Activated CD4-positive, CD25-positive, alpha-beta regulatory T cell treated with anti-CD3 and anti-CD28 coated beads, Interleukin-2, amount 50 U/mL, for 16 hours (primary cell): ENCODE results near the gene TRIP6.
"Not testable (repeated sequence)": the region's sequence is repeated elsewhere in the genome, so short reads cannot be mapped to it uniquely, and the experiment has no call there.

Experiments
- DNase-seq: peaks from one replicate; pipeline ENCODE4 v3.0.0-alpha.2; 2020; ENCODE audit warnings: low read depth, low spot score

TRIP6 gene

DNA sequence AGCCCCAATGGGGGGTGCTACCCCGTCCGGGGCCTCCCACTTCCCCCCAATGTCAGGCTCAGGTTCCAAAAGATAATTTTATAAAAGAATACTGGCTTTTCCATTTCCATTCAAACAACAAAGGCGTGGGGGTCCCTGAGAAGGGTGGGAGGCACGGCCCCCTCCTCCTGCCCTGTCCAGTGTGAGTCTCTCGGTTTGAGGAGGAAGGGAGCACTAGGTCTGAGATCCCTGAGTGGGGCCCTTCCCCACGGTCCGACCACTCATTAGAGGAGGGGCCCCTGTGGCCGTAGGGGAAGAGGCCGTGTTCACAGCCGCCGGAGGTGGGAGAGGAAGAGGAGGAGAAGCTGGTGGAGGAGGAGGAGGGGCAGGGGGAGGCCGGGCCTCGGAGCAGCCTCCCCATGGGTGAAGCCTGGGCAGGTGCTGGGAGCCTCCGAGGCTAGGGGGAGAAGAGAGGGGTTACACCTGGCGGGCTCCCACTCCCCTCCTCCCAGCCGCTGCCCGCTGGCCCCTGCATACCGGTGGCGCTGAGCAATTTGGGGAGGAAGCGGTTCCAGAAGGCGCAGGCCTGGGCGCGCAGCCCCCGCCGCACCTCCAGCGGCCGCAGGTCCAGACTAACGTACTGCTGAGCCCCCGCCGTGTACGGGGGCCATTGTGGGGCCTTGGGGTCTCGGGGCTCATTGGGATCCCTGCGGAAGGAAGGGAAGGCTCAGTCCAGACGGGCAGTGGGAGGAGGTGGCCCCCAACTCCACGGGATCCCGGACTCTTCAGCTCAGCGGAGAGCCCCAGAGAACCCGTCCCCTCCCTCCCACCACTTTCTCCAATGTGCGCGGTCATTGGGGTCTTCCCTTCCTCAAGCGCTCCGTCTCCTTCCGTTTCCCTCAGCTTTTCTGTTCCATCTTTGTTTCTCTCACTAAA, 23.7 kb downstream of the TRIP6 start:
- no peak for DNase-seq

- no peak for DNase-seq
These were observed 24.5 kb downstream of the TRIP6 start for GRCh38 chr7:100891568-100892247.

DNA sequence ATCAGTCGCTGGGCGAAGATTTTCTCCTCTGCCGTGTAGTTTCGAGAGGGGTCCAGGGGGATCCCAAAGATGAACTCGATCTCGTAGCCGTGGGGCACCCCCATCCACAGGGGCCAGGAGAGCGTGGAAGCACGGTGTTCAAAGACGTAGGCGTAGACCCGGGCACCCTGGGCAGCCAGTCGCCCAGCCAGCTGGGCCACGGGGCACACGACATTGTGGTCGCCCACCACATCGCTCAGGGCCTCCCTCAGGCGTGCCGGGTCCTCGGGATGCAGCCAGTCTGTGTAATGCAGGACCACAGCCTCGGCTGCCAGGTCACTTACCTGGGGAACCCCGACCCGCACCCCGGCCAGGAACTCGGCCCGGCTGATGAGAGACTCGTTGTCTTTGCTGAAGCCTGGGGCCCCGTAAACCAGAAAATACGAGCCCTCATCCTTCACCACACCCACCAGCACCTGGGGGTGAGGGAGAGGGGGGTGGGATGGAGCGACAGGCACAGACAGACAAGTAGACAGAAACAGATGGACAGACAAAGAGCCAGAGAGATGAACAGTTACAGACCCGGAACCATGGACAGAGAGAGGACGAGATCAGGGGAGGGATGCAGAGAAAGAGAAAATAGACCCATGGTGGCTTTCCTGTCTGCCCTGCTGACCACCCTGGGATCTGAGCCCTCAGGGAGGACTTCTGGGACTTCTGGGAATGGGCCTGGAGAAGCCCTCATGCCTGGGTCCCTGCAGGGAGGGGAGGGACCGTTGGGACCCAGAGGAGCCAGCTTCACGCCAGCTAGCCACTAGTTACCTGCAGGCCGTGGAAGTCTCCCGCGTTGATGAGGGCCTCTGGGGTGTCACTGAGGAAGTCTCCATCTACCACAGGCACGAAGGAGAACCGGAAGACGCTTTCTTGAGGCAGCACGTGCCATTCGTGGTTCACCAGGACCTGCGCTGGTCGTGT, 25.5 kb downstream of the TRIP6 start:
- no peak for DNase-seq

- no peak for DNase-seq
These were observed 26.2 kb downstream of the TRIP6 start for GRCh38 chr7:100893318-100893895.

- DNase-seq: no peak
These were observed 26.9 kb downstream of the TRIP6 start for GRCh38 chr7:100893910-100894721.

DNA sequence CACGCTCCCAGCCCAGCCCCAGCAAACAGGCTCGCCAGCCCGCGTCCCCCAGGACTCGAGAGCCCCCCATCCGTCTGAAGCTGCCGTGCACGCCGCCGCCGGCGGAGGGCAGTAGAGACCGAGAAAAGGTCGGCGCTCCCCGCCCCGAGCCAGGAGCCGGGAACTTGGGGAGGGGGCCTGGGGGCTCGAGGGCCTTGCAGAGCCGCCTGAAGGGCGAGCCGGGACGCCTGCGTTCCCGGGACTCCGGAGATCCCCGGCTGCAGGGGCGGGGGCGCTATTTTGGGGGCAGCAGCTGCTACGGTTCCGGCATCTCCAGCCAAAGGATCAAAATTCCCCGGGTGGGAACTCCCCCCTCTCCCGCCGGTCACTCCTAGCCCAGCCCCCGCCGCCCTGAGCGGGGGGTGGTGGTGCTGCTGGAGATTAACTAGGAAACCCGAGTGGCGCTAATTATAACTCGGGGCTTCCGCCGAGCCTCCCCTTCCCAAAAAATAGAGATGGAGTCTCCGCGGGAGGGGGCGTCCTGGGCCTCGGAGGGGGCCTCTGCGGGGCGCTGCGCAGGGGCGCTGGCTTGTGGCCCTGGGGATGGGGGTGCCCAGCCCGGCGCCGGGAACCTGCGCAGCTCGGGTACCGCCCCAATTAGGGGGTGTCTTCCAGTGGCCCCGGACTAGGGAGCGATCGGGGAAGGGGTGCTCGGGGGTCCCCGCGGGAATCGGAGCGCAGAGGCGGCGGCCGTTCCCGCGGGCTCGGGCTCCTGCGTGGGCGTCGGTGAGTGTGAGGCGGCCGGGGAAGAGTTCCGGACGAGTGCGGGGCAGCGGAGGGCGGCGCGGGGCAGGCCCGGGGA, 27.9 kb downstream of the TRIP6 start:
- no peak for DNase-seq

DNA sequence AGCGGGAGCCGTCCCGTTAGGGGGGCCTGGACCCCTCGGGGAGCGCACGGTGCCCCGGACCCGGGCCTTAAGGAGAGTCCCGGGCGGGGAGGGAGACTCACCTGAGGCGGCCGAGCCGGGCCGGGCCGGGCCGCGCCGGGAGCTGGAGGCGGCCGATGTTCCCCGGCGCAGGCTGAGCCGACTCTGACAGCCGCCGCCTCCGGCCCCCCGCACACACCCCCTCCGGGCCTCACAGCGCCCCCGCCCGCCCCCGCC, 28.4 kb downstream of the TRIP6 start, which contains the start of gene ACHE:
TSS of gene ACHE (minus strand) at position 188 of the 255 bp plus-strand sequence. CDS start 1,656 bp downstream, outside the sequence.
- DNase-seq: no peak

DNA sequence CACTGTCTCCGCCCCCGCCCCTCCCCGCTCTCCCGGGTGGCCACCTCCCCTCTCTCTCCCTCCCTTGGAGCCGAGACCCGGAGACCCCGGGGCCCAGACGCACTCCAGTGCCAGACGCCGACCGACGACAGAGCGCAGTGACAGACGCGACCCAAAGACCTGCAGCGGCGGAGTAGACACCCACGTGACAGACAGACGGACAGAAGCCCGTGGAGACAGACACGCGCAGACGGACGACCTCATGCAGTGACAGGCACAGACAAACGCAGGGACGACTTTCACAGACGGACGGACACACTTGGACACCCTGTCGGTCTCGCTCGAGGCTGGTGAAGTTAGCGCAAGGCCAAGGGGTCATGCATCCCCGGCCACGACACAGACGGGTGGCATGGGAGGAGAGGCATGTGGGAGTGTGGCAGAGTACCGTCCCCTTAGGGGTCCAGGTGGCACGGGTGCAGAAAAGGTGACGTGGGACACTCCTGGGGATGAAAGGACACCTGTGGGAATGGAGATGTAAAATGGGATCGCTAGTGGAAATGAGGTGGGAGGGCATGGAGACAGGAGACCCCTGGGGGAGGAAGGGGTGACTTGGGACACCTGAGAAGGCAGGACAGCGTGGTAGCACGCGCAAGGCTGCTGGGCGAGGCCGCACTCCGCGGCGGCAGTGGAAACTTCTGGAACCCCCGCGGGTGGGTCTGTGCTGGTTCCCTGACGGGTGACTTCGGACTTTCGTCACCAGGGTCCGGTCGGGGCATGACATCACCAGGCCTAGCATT, 29.0 kb downstream of the TRIP6 start:
- DNase-seq: no peak

- DNase-seq: peak; percentile 47
These were observed 29.8 kb downstream of the TRIP6 start for GRCh38 chr7:100896732-100897608.

GRCh38 chr7:100897772-100898454, 30.7 kb downstream of the TRIP6 start:
- no peak for DNase-seq

DNA sequence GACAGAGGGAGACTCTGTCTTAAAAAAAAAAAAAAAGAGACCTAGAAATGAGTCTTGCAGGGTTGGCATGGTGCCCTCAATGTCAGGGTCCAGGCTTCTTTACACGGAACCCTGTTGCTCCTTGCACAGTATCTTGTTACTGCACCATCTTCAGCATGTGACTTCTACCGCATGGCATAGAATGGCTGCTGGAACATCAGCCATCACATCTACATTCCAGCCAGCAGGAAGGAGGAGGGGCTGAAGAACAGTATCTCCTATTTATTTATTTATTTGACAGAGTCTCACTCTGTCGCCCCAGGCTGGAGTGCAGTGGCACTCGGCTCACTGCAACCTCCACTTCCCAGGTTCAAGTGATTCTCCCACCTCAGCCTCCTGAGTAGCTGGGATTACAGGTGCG, 32.2 kb downstream of the TRIP6 start:
- no peak for DNase-seq

DNA sequence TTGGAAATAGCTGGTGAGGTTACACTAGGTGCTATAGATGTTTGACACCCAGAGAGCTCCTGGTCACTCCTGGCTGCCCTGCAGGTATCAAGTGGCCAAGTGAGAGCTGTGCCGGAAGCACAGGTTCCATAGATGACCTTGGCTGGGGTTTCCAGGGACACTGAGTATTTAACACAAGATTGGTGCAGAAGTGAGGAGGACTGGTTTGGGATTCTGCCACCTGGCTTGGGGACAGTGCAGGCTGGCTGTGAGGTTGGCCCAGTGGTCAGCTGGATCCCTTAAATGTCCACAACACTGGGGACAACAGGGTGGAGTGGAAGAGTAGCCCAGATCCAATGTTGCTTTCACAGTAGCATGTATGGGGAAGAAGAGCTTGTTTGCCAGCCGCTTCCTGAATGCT, 33.8 kb downstream of the TRIP6 start:
- DNase-seq: no peak

- no peak for DNase-seq
These were observed 34.7 kb downstream of the TRIP6 start for GRCh38 chr7:100901921-100902332.

GRCh38 chr7:100902638-100903037, 35.5 kb downstream of the TRIP6 start:
- no peak for DNase-seq

GRCh38 chr7:100908512-100908911, 41.3 kb downstream of the TRIP6 start:
- no peak for DNase-seq

DNA sequence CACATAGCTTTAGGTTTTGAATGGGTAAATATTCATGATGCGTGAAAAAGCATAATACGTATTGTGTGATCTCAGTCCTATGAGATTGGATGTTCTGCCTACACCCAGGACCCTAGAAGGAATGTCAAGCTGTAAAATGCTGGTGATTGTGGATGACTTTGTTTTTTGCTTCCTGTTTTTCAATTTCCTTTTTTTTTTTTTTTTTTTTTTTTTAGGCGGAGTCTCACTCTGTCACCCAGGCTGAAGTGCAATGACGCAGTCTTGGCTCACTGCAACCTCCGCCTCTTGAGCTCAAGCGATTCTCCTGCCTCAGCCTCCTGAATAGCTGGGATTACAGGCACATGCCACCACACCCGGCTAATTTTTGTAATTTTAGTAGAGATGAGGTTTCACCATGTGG, 43.3 kb downstream of the TRIP6 start:
- not testable (repeated sequence) for DNase-seq

DNA sequence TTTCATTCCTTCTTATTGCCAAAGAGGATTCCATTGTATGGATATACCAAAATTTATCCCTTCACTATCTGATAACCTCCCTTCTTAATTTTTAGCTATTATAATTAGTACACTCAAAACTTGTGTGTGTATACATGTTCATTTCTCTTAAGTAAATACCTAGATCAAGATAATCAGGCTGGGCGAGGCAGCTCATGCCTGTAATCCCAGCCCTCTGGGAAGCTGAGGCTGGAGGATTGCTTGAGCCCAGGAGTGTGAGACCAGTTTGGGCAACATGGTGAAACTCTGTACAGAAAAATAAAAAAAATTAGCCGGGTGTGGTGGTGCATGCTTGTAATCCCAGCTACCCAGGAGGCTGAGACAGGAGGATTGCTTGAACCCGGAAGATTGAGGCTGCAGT, 44.3 kb downstream of the TRIP6 start:
- DNase-seq: no peak
